NCI-H2171 treated with DMSO at 0.1 percent for 48 hours (cell line): ENCODE data around the gene PRIMPOL.
"Not testable (repeated sequence)": the region's sequence is repeated elsewhere in the genome, so short reads cannot be mapped to it uniquely, and the experiment has no call there.

Experiments used
- DNase-seq: peaks from one replicate; lab custom pipeline; 2025; lab: John Stamatoyannopoulos, UW

Gene PRIMPOL

GRCh38 chr4:184712322-184712721 is 62.8 kb downstream of the PRIMPOL start:
- no peak for DNase-seq

GRCh38 chr4:184713887-184714286 is 64.3 kb downstream of the PRIMPOL start:
- no peak for DNase-seq

- DNase-seq = no peak
Measured at GRCh38 chr4:184715526-184715925, 66.0 kb downstream of the PRIMPOL start.

DNA sequence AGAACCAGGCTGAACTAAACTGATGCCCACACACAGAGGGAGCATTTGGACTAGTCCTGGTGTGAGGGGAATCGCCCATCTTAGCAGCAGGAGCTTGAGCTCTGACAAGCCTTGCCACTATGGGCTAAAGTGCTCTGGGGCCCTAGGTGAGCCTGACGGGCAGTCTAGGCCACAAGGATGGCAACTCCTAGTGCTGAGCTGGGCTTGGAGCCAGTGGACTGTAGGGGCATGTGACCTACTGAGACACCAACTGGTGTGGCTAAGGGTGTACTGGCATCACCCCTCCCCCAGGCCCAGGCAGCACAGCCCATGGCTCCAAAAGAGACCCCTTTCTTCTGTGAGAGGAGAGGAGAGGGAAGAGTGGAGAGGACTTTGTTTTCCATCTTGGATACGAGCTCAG is 69.9 kb downstream of the PRIMPOL start:
- DNase-seq = no peak

GRCh38 chr4:184721254-184721653 is 71.7 kb downstream of the PRIMPOL start:
- DNase-seq = no peak

DNA sequence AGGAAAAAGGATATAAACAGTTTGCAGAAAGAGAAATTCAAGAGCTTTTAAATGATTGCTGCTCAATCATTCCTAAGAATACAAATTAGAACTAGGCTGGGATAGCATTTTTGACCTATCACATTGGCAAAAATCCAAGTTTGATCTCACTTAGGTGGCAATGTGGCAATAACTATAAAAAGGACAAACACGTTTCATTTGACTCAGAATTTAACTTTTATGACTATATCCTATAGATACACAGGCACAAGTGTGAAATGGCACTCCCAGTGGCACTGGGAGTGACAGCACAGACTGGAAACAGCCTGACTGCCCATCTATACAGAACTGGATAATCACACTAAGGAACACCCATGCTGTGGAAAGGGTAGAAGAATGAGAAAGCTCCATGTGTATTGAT is 73.3 kb downstream of the PRIMPOL start:
- no peak for DNase-seq

GRCh38 chr4:184727430-184727829 is 77.9 kb downstream of the PRIMPOL start:
- DNase-seq = no peak

DNA sequence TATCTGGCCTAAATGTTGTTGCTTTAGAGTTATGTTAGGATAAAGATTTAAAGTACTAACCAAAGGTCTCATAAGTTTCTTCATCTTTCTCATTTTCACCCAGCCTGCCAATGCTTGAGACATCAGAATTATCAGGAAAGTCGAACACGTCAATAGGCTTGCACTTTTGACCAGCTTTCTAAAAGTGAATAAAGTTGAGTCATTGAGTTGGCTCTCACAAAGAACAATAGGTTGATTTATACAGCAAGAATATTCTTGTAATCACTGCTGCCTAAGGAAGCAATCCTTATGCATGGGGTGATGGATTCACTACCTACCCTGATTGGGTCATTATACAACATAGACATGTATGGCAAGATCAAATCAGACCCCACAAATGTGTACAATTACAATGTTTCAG is 79.3 kb downstream of the PRIMPOL start:
- no peak for DNase-seq

DNA sequence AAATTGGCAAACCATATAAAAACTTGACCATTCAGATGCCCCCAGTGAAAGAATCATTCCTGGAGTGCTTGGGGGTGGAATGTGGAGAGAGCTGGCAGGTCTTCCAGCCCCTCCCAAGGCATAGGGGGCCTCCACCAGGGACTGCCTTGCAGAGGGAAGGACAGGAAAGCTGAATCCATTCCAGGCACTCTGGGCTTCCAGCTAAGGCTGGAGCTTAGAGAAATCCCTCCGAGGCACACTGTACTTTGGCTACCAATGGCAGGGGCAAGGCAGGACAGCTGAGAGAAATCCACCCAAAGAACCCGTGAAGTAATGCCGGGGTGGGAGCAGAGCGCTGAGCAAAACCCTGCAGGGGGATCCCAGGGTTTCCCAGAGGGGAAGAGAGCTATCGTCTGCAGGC is 80.4 kb downstream of the PRIMPOL start:
- no peak for DNase-seq

DNA sequence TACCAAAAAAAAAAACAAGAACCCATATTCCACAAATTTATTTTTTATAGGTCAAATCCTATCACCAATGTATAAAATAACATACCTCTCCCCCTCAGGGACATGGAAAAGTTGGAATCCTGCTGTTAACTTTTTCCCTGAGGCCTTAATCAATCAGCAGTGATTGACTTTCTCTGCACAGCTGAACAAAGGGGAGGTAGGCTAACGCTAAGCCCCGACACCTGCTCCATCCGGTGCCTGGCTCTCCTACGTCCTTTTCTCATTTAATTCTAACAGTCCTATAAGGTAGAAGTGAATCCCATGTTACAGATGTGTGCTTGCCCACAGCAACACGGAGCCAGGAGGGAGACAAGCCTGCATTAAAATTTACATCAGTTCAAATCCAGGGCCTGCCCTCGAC is 81.5 kb downstream of the PRIMPOL start:
- no peak for DNase-seq

DNA sequence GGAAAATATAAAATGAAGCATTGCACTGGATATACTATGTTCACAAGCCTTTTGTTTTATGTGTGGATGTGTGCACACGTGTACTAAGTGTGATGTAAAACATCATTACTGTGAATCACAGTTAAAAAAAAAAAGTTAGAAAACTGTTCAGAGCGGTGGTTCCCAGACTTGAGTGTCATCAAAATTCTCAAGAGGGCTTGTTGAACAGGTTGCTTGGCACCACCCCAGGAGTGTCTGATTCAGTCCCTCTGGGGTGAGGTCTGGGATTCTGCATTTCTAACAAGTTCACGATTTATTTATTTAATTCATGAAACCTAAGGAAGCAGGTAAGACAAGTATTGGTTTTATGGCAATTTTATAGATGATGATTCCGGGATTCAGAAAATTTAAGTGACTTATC is 82.6 kb downstream of the PRIMPOL start:
- DNase-seq = peak; percentile 38

DNA sequence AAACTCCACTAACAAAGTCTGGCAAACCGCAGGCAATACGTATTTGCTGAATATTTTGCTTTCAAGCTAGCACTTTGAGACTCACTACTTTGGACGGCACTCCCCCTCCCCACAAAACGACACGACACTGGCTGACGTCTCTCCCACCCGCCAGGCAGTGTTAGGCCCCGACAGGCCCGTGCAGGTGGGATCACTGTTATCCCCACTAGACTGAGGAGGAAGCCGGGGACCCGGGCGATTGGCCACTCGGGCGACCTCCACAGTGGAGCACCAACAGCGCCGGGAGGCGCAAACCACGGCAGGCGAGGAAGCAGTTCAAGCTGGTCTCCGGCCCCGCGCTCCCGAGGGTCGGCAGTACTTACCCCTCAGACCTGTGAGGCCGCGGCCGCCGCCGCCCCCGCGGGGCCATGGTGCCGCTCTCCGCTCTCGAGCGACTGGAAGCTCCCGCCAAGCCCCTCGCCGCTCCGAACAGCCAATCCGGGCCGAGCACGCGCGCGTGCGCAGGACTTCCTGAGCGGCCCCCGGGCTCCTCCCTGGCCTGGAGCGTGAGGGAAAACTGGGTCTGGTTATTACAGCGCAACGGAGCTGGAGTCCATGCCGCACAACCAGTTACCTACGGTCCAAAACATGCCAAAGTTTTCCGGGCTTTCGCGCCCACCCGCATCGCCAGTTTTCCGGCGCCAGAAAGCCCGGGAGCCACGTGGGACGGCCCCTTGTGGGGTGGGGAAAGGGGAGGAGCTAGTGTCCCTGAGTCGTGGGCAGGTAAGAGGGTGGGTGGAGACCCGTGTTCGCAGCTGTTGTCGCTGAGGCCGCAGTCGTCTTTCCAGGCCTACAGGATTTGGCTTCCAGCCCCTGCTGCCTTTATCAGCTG is 84.4 kb downstream of the PRIMPOL start, which contains the start of gene CENPU:
TSS of gene CENPU (minus strand) at position 443 of the 871 bp plus-strand sequence. CDS start at position 409, 34 bp downstream.
- DNase-seq = peak; percentile 94

- no peak for DNase-seq
Measured at GRCh38 chr4:184734758-184735157, 85.2 kb downstream of the PRIMPOL start.

- DNase-seq = not testable (repeated sequence)
Measured at GRCh38 chr4:184739575-184739974, 90.0 kb downstream of the PRIMPOL start.

DNA sequence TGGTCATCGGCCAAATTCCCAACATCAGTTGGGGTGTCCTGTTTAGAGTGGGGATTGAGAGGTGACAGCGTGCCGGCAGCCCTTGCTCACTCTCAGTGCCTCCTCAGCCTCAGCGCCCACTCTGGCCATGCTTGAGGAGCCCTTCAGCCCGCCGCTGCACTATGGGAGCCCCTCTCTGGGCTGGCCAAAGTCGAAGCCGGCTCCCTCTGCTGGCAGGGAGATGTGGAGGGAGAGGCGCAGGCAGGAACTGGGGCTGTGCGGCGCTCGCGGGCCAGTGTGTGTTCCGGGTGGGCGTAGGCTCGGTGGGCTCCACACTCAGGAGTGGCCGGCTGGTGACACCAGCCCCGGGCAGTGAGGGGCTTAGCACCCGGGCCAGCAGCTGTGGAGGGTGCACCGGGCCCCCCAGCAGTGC is 91.4 kb downstream of the PRIMPOL start:
- no peak for DNase-seq

- not testable (repeated sequence) for DNase-seq
Measured at GRCh38 chr4:184741651-184742050, 92.1 kb downstream of the PRIMPOL start.

DNA sequence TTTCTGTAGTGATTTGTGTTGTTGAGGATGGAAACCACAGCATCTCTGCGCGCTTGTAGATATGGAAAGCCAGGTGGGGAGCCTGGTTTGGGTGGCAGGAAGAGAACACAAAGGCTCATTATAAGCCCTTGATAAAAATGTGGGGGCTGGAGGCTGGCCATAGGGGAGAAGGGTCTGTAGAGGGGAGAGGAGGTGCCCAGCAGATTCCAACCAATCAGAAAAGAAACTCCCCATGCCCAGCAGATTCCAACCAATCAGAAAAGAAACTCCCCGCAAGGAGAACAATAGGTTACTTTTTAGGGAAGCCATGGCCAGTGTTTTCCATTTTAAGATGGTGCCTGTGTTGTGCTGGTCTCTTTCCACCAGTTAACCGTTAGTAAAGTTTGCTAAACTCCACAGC is 94.1 kb downstream of the PRIMPOL start:
- no peak for DNase-seq

- no peak for DNase-seq
Measured at GRCh38 chr4:184744236-184744635, 94.7 kb downstream of the PRIMPOL start.
